Forelimb muscle (tissue), 1 donor: ENCODE results near the gene CDKL2. TPM values are rescaled to one million over a fixed set of nuclear protein-coding genes. Genes with fewer than 3 reads are reported as not detected.

Experiments
- DNase-seq: peaks from one replicate; pipeline ENCODE4 v3.0.0-alpha.2; 2013; ENCODE audit warnings: low read depth
- polyA plus RNA-seq: library from polyadenylated mRNA; unstranded; fragments of 120-200 nt; gene quantifications from one replicate; pipeline ENCODE4 v1.2.1, GENCODE V29; 2013; ENCODE audit not compliant: insufficient read length

Gene CDKL2
- polyA plus RNA-seq, 1 donor, result 0.14 TPM

DNA sequence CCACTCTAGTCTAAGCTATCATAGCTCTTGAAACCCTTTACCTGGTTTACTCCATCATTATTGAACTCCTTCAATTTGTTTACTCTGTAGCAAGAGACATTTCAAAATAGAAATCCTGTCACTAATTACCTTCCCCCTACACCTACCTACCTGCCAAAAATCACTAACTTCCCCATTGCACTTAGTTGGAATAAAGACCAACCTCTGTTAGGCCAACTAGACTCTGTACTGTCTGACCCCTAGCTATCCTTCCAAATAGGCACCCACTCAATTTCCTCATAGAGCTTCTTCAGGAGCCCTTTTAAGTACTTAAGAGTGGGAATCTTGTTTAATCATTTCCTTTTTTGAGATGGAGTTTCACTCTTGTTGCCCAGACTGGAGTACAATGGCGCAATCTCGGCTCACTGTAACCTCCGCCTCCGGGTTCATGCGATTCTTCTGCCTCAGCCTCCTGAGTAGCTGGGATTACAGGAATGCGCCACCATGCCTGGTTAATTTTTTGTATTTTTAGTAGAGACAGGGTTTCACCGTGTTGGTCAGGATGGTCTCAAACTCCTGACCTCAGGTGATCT is 8.9 kb upstream of the CDKL2 start:
- DNase-seq, result no peak

DNA sequence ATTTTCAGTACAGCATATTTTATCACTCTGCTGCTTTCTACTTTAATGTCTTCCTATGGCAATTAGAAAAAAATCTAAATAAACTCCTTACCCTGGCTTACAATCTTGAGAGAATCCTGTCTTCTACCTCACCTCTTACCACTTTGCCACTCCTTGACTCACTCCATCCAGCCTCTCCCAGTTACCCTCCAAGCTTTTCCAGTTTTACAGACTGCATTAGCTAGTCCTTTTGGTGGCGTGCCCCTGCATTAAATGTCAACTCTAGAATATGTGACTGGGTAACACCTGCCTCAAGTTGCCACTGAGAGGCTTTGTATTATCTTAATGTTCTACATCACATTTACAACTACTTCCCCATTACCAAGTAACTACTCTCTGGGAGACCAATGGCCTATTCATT is 7.5 kb upstream of the CDKL2 start:
- no peak for DNase-seq

GRCh38 chr4:75637176-75637575 is 6.8 kb upstream of the CDKL2 start:
- DNase-seq, result no peak

DNA sequence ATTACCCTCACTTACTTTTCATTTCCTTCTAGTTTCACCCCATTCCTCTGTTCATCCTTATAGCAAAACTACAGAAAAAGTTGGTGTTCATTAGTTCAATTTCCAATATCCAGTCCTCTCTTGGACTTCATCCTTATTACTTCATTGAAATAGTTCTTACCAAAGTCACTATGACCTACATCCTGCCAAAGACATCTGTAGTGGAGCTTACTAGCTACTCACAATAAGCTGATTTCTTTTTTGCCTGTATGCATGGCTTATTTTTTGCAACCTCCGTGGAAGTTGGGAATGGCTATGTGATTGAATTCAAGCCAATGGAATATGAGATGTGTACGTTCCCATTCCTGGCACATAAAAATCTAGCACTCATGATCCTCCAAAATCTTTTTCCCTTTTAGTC is 4.6 kb upstream of the CDKL2 start:
- no peak for DNase-seq

GRCh38 chr4:75634281-75634680 is 4.0 kb upstream of the CDKL2 start:
- no peak for DNase-seq

GRCh38 chr4:75633846-75634245 is 3.5 kb upstream of the CDKL2 start:
- DNase-seq, result no peak

DNA sequence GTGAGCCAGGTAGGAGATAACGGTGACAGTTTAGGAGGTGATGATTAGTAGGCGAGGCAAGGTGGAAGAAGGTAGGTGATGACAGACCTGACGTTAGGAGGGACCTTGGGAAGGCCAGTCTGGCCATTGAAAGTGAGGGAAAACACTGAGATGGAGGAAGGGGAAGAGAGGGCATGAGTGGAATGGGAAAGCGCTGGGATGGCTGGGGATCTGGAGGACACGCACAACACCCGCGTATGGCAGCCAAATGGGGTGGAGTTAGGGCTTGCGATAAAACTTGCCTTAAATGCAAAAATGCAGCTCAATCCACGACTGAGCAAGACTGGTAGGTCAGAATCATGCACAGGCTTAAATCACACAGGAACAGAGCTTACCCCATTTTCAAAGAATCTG is 605 bp upstream of the CDKL2 start:
- no peak for DNase-seq

DNA sequence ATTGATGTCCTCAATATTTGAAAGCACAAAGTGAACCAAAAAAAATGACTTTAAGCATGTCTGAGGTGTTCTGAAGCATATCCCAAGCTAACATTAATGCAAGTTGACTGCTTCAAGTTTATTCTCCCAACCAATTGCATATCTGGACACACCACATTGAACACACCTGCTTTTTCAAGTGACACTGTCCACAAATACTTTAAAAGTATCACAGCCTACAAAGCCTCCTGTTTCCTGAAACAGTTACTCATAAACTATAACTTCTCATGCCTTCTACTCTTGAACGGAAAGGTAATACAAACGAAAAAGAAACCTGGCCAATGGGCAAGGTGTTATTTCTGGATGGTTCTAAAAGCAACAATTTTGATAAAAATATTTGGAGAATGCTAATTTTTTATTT is 1.1 kb downstream of the CDKL2 start:
- no peak for DNase-seq

DNA sequence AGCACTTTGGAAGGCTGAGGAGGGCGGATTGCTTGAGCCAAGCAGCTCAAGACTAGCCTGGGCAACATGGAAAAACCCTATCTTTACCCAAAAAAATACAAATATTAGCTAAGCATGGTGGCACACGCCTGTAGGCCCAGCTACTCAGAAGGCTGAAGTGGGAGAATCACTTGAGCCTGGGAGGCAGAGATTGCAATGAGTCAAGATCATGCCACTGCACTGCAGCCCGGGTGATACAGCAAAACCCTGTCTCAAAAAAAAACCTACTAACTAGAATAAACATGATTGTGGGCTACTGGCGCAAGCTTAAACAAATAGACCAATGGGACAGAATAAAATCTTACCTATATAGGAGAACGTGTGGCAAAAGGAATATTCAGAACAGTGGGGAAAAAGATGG is 7.3 kb downstream of the CDKL2 start:
- no peak for DNase-seq

DNA sequence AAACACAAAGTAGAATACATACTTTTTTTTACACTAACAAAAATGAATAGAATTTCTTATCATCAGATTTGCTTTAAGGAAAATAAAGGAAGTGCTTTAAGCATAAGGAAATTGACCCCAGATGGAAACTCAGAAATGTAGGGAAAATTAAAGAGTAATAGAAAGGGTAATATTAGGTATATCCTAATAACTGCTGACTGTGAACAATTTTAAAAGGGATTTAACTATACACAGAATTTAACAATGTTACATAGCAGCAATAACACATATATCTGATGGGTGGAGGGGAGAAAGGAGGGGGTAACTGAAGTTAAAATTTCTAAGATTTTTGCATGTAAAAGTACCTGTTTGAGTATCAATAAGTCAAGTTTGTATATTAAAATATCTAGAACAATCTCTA is 8.6 kb downstream of the CDKL2 start:
- DNase-seq, result no peak

GRCh38 chr4:75612306-75612705 is 18.0 kb downstream of the CDKL2 start:
- DNase-seq, result no peak

GRCh38 chr4:75605928-75606327 is 24.4 kb downstream of the CDKL2 start:
- no peak for DNase-seq

- no peak for DNase-seq
Measured at GRCh38 chr4:75599647-75600046, 30.7 kb downstream of the CDKL2 start.

- no peak for DNase-seq
Measured at GRCh38 chr4:75598390-75598789, 31.9 kb downstream of the CDKL2 start.

GRCh38 chr4:75596061-75596460 is 34.3 kb downstream of the CDKL2 start:
- no peak for DNase-seq

- no peak for DNase-seq
Measured at GRCh38 chr4:75593393-75593792, 36.9 kb downstream of the CDKL2 start.

DNA sequence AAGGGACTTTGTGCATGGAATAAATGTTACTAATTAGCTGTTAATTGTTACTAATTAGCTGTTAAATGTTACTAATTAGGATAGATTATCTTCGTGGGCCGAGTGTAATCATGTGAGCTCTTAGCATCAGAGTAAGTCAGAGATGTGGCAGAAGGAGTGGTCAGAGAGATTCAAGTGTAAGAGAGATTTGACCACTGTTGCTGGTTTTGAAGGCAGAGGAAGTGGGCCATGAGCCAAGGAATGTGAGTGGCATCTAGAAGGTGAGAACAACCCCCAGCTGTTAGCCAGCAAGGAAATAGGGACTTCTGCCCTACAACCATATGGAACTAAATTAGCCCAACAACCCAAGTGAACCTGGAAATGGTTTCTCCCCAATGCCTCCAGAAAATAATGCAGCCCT is 46.3 kb downstream of the CDKL2 start:
- no peak for DNase-seq

GRCh38 chr4:75567725-75568124 is 62.6 kb downstream of the CDKL2 start:
- DNase-seq, result no peak

DNA sequence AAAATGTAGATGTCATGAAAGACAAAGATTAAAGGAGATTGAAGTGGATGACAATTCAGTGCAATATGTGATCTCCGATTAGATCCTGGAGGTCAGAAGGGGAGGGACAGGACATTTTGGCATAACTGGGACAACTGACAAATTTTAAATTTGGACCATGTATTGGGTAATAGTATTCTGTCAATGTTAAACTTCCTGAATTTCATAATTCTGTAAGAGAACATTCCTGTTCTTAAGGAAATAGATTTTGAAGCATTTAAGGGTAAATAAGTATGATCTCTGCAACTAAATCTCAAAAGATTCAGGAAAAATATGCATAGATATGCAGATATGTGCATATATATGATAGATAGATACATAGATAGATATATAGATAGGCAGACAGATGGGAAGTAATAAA is 63.4 kb downstream of the CDKL2 start:
- no peak for DNase-seq

GRCh38 chr4:75565481-75565880 is 64.8 kb downstream of the CDKL2 start:
- no peak for DNase-seq

DNA sequence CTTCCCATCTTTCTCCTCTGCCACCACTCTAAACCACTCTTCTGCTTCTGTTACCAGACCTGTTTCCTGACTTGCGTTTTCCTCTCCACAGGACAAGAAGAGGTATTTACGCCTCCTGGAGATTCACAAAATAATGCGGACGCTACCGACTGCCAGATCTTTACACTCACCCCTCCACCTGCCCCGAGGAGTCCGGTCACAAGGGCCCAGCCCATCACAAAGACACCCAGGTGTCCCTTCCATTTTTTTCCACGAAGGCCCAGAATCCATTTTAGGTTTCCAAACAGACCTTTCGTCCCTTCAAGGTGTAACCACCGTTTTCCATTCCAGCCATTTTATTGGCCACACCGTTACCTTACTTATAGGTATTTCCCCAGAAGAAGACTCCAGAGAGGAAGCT is 66.3 kb downstream of the CDKL2 start:
- no peak for DNase-seq

DNA sequence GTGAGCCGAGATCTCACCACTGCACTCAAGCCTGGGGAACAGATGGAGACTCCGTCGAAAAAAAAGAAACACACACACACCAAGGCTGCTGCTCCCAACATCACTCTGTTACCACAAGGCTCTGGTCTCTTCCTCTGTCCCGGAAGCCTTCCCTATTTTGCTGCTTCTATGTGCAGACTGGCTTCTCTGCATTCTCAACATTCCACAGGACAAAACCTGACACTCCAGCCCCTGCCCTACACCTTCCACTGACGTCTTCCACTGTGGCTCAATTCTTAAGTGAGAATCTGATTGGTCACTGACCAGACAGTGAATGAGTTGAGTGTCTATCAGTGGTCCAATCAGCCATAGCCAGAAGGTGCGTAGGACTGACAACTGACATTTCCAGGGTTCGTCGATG is 68.5 kb downstream of the CDKL2 start:
- no peak for DNase-seq

DNA sequence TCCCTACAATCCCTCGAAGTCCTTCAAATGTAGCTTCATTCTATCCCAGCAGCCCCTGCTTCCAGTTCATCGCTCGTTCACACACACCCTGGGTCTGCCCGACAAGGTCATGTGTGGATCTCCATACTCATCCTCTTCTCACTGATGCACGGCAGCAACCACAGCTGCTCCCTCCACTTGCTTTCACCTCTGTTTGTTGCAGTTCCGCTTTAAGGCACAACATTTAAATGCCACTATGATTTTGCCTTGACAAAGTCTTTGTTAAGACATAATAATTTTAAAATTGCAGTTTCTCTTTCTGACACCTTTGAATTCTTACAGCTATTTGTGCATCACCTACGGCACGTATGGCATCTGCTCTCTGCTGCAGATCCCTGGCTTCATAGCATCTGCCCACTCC is 72.6 kb downstream of the CDKL2 start:
- no peak for DNase-seq

DNA sequence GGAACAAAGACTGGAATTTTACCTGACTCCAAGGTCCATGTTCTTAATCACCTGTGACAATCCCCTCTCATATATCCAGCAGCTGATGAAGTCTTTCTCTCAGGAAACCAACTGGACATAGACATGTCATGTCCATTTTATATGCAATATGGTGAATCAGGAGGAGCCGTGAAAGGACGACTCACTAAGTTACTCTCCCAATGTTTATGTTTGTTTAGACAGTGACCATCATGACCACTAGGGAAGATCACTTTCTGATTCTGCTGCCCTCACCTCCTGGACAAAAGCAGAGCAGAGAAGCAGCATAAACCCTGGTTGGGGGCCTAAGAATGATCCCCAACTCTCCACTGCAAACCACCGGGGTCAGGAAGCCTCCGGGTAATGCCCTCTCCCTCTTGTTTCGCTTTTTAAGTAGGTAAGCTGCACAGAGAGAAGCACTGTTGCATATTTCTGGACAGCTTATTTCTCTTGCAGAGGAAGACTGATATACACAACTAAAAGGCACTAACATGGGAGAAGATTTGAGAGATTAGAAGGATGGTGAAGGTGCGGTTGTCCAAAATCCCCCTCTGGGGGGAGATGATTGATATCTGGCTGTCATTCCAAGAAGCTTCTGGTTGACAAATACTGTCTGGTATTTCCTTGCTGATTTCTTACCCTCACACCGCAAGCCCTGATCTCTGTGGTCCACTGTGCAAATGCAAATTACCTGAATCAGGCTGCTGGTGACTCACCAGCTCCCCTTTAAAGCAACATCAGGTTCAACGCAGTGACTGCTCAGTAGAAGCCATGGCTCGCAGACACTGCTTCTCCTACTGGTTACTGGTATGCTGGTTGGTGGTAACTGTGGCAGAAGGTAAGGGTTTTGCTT is 74.8 kb downstream of the CDKL2 start, which contains the start of gene ODAPH:
TSS of gene ODAPH (plus strand) at position 773 of the 871 bp plus-strand sequence. CDS start at position 790, 17 bp downstream.
- DNase-seq, result no peak
